ENCODE measurements around the gene PLA2G3.

The PLA2G3 gene

GRCh38 chr22:31100762-31101525, 39.4 kb downstream of the PLA2G3 start:
- no peak overlapping the region for H2AFZ ChIP-seq
- H3K4me3 ChIP-seq (ENCODE audit: low read depth, low read length), result no peak overlapping the region
- H3K4me1 ChIP-seq, result peaks cover 6% of the 10 kb centered on the region
- no peak overlapping the region for H3K27ac ChIP-seq
- TF ChIP-seq, protein P1, sequence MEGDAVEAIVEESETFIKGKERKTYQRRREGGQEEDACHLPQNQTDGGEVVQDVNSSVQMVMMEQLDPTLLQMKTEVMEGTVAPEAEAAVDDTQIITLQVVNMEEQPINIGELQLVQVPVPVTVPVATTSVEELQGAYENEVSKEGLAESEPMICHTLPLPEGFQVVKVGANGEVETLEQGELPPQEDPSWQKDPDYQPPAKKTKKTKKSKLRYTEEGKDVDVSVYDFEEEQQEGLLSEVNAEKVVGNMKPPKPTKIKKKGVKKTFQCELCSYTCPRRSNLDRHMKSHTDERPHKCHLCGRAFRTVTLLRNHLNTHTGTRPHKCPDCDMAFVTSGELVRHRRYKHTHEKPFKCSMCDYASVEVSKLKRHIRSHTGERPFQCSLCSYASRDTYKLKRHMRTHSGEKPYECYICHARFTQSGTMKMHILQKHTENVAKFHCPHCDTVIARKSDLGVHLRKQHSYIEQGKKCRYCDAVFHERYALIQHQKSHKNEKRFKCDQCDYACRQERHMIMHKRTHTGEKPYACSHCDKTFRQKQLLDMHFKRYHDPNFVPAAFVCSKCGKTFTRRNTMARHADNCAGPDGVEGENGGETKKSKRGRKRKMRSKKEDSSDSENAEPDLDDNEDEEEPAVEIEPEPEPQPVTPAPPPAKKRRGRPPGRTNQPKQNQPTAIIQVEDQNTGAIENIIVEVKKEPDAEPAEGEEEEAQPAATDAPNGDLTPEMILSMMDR (IDR thresholded peaks at IDR 0.05), result no peak
- H3K9ac ChIP-seq, result no peak overlapping the region
- no peaks in the 10 kb centered on the region for H3K9me3 ChIP-seq (ENCODE audit: control insufficient read depth, low read length)
- H3K27me3 ChIP-seq (ENCODE audit: control insufficient read depth, insufficient read depth, low read length), result no peaks in the 10 kb centered on the region
- no peaks in the 10 kb centered on the region for H3K79me2 ChIP-seq
- H3K36me3 ChIP-seq (ENCODE audit: control insufficient read depth, insufficient read depth, low read length), result no peaks in the 10 kb centered on the region
- H3K4me2 ChIP-seq (ENCODE audit: low read length), result no peak overlapping the region

DNA sequence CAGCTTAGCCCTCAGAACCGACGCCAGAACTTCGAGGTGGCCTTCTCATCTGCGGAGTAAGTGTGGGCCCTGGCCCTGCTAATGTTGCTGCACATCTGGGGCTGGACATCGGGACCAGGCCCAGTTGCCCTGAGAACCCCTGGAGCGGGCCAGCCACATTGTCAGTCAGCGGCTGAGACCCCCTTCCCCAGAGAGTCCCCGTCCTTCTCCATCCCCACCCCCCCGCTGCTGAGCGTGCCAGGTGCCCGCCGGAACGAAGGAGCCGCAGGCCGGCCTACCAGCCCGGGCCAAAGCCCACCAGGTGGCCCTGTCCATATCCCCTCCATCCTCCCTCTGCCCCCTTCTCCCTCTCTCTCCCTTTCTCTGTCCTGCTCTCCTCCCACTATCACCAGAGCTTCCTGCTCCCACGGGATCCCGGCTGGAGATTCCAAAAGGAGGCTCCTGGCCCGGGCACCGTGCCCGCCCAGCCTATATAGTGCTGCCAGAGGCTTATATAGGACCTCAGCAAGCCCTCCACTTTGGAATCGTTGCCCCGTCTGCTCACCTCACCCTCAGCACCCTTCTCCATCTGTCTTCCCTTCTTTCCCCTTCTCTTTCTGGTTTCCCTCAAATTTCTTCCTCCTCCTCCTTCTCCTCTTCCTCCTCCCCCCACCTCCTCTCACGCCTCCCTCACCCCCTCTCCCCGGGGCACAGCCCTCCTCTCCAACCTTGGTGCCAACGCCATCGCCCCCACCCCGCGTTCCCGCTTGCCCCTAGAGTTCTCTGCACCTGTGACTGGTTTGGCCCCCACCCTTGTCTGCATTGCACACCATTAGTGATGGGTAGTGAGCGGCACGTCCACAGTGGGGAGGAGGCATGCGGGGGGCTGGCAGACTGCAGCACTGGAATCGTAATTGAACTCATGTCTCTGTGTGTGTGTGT, 40.2 kb downstream of the PLA2G3 start:
- Histone ChIP-seq H3K9me3 (ENCODE audit: control insufficient read depth, low read length) (no peaks in the 10 kb centered on the region), H3K9ac (no peak overlapping the region), H3K4me1 (peaks cover 6% of the 10 kb centered on the region), H3K27me3 (ENCODE audit: control insufficient read depth, insufficient read depth, low read length) (no peaks in the 10 kb centered on the region), H3K36me3 (ENCODE audit: control insufficient read depth, insufficient read depth, low read length) (no peaks in the 10 kb centered on the region), H3K4me3 (ENCODE audit: low read depth, low read length) (no peak overlapping the region), H3K27ac (no peak overlapping the region), H3K4me2 (ENCODE audit: low read length) (no peak overlapping the region), H2AFZ (no peak overlapping the region), H3K79me2 (no peaks in the 10 kb centered on the region)
- TF ChIP-seq, protein P1 (IDR thresholded peaks at IDR 0.05), result no peak

DNA sequence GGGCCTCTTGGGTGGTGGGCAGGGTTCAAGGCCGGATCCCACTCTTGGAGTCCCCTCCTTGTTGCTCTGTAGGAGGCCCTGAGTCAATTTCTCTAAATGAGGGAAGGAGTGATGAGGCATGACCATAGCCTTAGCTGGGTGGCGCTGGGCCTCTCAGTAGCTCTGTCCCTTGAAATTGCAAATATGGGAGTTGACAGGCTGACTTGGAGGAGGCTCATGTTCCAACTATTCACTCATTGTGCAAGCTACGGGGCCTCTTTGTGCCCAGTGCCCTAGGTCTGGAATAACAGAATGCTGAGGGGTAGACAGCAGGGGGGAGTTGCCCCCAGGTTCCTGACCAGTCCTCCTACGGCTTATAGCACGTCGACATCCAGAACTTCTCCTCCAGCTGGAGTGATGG, 40.9 kb downstream of the PLA2G3 start:
- no peak overlapping the region for H3K9ac ChIP-seq
- no peaks in the 10 kb centered on the region for H3K36me3 ChIP-seq (ENCODE audit: control insufficient read depth, insufficient read depth, low read length)

GRCh38 chr22:31098632-31099110, 41.6 kb downstream of the PLA2G3 start:
- Histone ChIP-seq H3K36me3 (ENCODE audit: control insufficient read depth, insufficient read depth, low read length) (no peaks in the 10 kb centered on the region), H3K4me2 (ENCODE audit: low read length) (no peak overlapping the region), H3K9me3 (ENCODE audit: control insufficient read depth, low read length) (no peaks in the 10 kb centered on the region), H3K4me3 (ENCODE audit: low read depth, low read length) (no peak overlapping the region), H3K27ac (no peak overlapping the region), H2AFZ (no peak overlapping the region), H3K79me2 (no peaks in the 10 kb centered on the region), H3K4me1 (peaks cover 6% of the 10 kb centered on the region), H3K9ac (no peak overlapping the region), H3K27me3 (ENCODE audit: control insufficient read depth, insufficient read depth, low read length) (no peaks in the 10 kb centered on the region)
- TF ChIP-seq, protein P1 (IDR thresholded peaks at IDR 0.05), result no peak

More for the DNA sequence above, 40.9 kb downstream of the PLA2G3 start:
- Histone ChIP-seq H3K27me3 (ENCODE audit: control insufficient read depth, insufficient read depth, low read length) (no peaks in the 10 kb centered on the region), H3K4me3 (ENCODE audit: low read depth, low read length) (no peak overlapping the region), H2AFZ (no peak overlapping the region), H3K4me1 (peaks cover 6% of the 10 kb centered on the region), H3K9me3 (ENCODE audit: control insufficient read depth, low read length) (no peaks in the 10 kb centered on the region), H3K4me2 (ENCODE audit: low read length) (no peak overlapping the region), H3K27ac (no peak overlapping the region), H3K79me2 (no peaks in the 10 kb centered on the region)
- TF ChIP-seq, protein P1 (IDR thresholded peaks at IDR 0.05), result no peak
